GM12878 (cell line): ENCODE data around the gene PHF11. TPM values are rescaled to one million over a fixed set of nuclear protein-coding genes. Genes with fewer than 3 reads are reported as not detected.
A peak's percentile ranks its signal among the peaks of the same experiment; 100 is the strongest.

Source experiments
- ASH2L ChIP-seq: fragments of 300-600, 200-600 bp; sonication (generic); IDR thresholded peaks from 2 replicates; pipeline ENCODE4 v1.6.1; 2017; ENCODE audit warnings: low read depth, mild to moderate bottlenecking, borderline replicate concordance
- CHD4 ChIP-seq: fragments of 200-600 bp; sonication (generic); IDR thresholded peaks from 2 replicates; pipeline ENCODE4 v1.6.1; 2016; ENCODE audit warnings: mild to moderate bottlenecking
- ETV6 ChIP-seq, 2 experiments: fragments of 450-650 bp in 1 of 2; IDR thresholded peaks in 1 of 2; conservative IDR thresholded peaks in 1 of 2; 2 replicates each; pipeline ENCODE4 v1.6.1; 2014; ENCODE audit warnings: antibody characterized with exemption in 1 of 2, borderline replicate concordance in 1 of 2, low read depth in 1 of 2, mild to moderate bottlenecking in 1 of 2, moderate library complexity in 1 of 2
- GABPA ChIP-seq: IDR thresholded peaks from 2 replicates; pipeline ENCODE4 v1.6.1; 2014; ENCODE audit warnings: antibody characterized with exemption, low read depth, mild to moderate bottlenecking, inconsistent platforms
- HCFC1 ChIP-seq: fragments of 150-350 bp; IDR thresholded peaks from 2 replicates; pipeline ENCODE4 v1.6.1; 2014; ENCODE audit warnings: low read length
- HDGF ChIP-seq: fragments of 450-650 bp; IDR thresholded peaks from 2 replicates; pipeline ENCODE4 v1.6.1; 2016; ENCODE audit warnings: antibody characterized with exemption
- JUNB ChIP-seq: IDR thresholded peaks from 2 replicates; pipeline ENCODE4 v1.6.1; 2016; ENCODE audit warnings: antibody characterized with exemption, mild to moderate bottlenecking
- MEF2B ChIP-seq: fragments of 450-650 bp; IDR thresholded peaks from 2 replicates; pipeline ENCODE4 v1.6.1; 2018; ENCODE audit warnings: mild to moderate bottlenecking, moderate library complexity; ENCODE audit not compliant: partially characterized antibody, poor library complexity, severe bottlenecking
- NFIC ChIP-seq: IDR thresholded peaks from 2 replicates; pipeline ENCODE4 v1.6.1; 2012; ENCODE audit warnings: low read depth, mild to moderate bottlenecking, inconsistent platforms, low read length, moderate library complexity
- NKRF ChIP-seq: fragments of 450-650 bp; conservative IDR thresholded peaks from 2 replicates; pipeline ENCODE4 v1.6.1; 2017; ENCODE audit warnings: mild to moderate bottlenecking, moderate library complexity
- POLR2A ChIP-seq: IDR thresholded peaks from 2 replicates; pipeline ENCODE4 v1.6.1; 2011; ENCODE audit warnings: low read depth, mild to moderate bottlenecking, low read length
- POU2F2 ChIP-seq: IDR thresholded peaks from 3 replicates; pipeline ENCODE4 v1.6.1; 2011; ENCODE audit warnings: low read depth, mild to moderate bottlenecking, low read length, borderline replicate concordance
- RAD21 ChIP-seq: IDR thresholded peaks from 2 replicates; pipeline ENCODE4 v1.6.1; 2011; ENCODE audit warnings: mild to moderate bottlenecking, low read depth, low read length, moderate library complexity; ENCODE audit not compliant: insufficient read depth
- RCOR1 ChIP-seq: conservative IDR thresholded peaks from 2 replicates; pipeline ENCODE4 v1.6.1; 2012; ENCODE audit warnings: low read depth, low read length, improper control_type of control experiment
- RFX5 ChIP-seq: IDR thresholded peaks from 2 replicates; pipeline ENCODE4 v1.6.1; 2011; ENCODE audit warnings: low read depth, low read length, improper control_type of control experiment
- SREBF2 ChIP-seq: IDR thresholded peaks from 2 replicates; pipeline ENCODE4 v1.6.1; 2012; ENCODE audit warnings: mild to moderate bottlenecking, low read length
- TCF7 ChIP-seq: IDR thresholded peaks from 2 replicates; pipeline ENCODE4 v1.6.1; 2014; ENCODE audit warnings: antibody characterized with exemption, borderline replicate concordance
- ZNF207 ChIP-seq: fragments of 450-650 bp; IDR thresholded peaks from 2 replicates; pipeline ENCODE4 v1.6.1; 2014; ENCODE audit warnings: antibody characterized with exemption, mild to moderate bottlenecking, borderline replicate concordance
- ZNF24 ChIP-seq: fragments of 450-650 bp; IDR thresholded peaks from 2 replicates; pipeline ENCODE4 v1.6.1; 2017; ENCODE audit warnings: antibody characterized with exemption, mild to moderate bottlenecking
- ZNF687 ChIP-seq: fragments of 450-650 bp; IDR thresholded peaks from 2 replicates; pipeline ENCODE4 v1.6.1; 2017; ENCODE audit warnings: mild to moderate bottlenecking, moderate library complexity
- polyA plus RNA-seq, 11 experiments: library from polyadenylated mRNA; depleted of rRNA in 4 of 11; unstranded in 6 of 11; stranded (reverse) in 5 of 11; fragments of >200 nt; fragmentation: Nextera tagmentation in 4 of 11; fragmentation: Illumina TruSeq in 1 of 11; extraction: Ambion mirVana in 4 of 11; extraction: Trizol in 1 of 11; gene quantifications; 1 replicate in 1 of 11; 2 replicates in 10 of 11; pipeline versions ENCODE4 v1.2.1 to v1.2.3, GENCODE V29; 2011 to 2016; ENCODE audit warnings: inconsistent platforms in 2 of 11, missing spikeins in 2 of 11, low read depth in 1 of 11
- total RNA-seq, 4 experiments: library from RNA; depleted of rRNA in 3 of 4; stranded (reverse); fragments of >200 nt in 3 of 4; fragmentation: Illumina TruSeq in 1 of 4; extraction: Trizol in 1 of 4; gene quantifications; 2 replicates each; pipeline versions ENCODE4 v1.2.1 to v1.2.3, GENCODE V29; 2013 to 2021
- TF ChIP-seq, protein P1 (sequence below): IDR thresholded peaks from 2 replicates; pipeline ENCODE4 v1.6.1; 2012; ENCODE audit warnings: low read depth, low read length, improper control_type of control experiment

Gene PHF11
- total and polyA plus RNA-seq, 10 of the 15 experiments (the other 5 are each of a cell fraction or from before 2014, with no cell fraction given) = 16.9 to 77.3 (median 32.7) TPM

DNA sequence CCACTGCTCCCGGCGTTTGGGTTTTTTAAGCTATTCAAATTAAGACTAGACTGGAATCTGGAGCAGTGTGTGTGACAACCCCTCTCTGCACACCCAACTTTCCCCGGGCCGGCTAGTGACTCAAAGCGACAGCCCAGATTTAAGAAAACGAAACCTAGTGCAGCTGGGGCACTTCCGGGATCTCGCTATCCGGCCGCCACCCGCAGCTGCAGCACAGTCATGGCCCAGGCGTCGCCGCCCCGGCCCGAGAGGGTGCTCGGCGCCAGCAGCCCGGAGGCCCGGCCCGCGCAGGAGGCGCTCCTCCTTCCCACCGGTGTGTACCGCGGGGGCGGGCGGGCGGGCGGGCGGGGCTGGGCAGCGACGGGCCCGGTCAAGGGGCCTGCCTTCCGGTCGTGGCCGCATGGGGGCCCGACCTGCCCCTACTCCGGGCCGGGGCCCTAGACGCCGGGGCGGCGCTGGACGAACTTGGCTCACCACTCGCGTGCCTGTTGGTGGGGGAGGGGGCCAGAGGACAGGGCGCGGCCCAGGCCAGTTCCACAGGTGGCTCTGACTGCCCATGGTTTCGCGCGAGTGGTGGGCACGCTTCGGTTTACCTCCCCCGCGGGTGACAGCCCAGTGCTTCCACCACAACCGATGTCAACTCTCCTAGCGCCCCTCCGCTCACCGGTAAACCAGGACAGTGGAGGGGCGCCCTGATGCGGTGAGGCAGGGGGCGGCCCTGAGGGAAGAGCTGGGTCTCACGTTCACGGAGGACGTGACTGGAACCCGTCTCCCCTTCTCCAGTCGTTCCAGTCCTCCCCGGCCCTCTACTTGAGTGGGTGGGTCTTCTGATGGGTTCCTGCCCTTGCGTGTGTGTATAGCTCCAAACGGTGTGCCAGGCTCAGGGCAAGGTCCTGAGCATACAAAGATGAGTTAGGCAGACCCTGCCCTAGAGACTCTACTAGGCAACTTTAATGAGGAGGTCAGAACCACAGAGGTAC is at the start of gene PHF11 (continued):
- TF ChIP-seq NKRF = 0 out of 2 replicates have a peak, but pooled peaks have one; percentile 40
- no peak for TF ChIP-seq SREBF2
- 0 out of 2 replicates have a peak, but pooled peaks have one; percentile 41 for TF ChIP-seq ZNF24
- peak; percentile 73 for TF ChIP-seq JUNB
- no peak for TF ChIP-seq ASH2L
- TF ChIP-seq HDGF = peak; percentile 46
- TF ChIP-seq RAD21 = no peak
- peak; percentile 56; the same call in 1 of the 2 replicates for TF ChIP-seq GABPA
- no peak for TF ChIP-seq RCOR1
- peak; percentile 70 for TF ChIP-seq POU2F2
- TF ChIP-seq, protein P1, sequence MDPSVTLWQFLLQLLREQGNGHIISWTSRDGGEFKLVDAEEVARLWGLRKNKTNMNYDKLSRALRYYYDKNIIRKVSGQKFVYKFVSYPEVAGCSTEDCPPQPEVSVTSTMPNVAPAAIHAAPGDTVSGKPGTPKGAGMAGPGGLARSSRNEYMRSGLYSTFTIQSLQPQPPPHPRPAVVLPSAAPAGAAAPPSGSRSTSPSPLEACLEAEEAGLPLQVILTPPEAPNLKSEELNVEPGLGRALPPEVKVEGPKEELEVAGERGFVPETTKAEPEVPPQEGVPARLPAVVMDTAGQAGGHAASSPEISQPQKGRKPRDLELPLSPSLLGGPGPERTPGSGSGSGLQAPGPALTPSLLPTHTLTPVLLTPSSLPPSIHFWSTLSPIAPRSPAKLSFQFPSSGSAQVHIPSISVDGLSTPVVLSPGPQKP = peak; percentile 15; the same call in 1 of the 2 replicates
- peak in 1 of 2 experiments; percentile 87; a peak in 2 of 4 replicates for TF ChIP-seq ETV6 (conservative IDR thresholded peaks at IDR 0.05 in 1 of 2, IDR thresholded peaks at IDR 0.05 in 1 of 2; ENCODE audit: borderline replicate concordance in 1 of 2, low read depth in 1 of 2)
- TF ChIP-seq RFX5 = no peak
- TF ChIP-seq MEF2B = no peak
- TF ChIP-seq TCF7 = peak; percentile 78
- no peak; the same call in 1 of the 2 replicates for TF ChIP-seq ZNF687
- no peak for TF ChIP-seq HCFC1
- peak; percentile 88 for TF ChIP-seq POLR2A
- 0 out of 2 replicates have a peak, but pooled peaks have one; percentile 62 for TF ChIP-seq ZNF207
- TF ChIP-seq NFIC = 0 out of 2 replicates have a peak, but pooled peaks have one; percentile 18
- no peak for TF ChIP-seq CHD4
- TF ChIP-seq, all 136 proteins: peak for 46
